Ovary (tissue), 3 donors: ENCODE measurements around the gene ANKRD53.

ENCODE experiments used
- POLR2A ChIP-seq: fragments of 450-650 bp; IDR thresholded peaks from one replicate; pipeline ENCODE4 v1.6.1; 2017; ENCODE audit warnings: antibody characterized with exemption, mild to moderate bottlenecking, moderate library complexity
- TF ChIP-seq, protein P1 (sequence below), 3 donors: fragments of 450-650 bp in 2 of 3; fragments of 200-600 bp in 1 of 3; IDR thresholded peaks; one replicate each; pipeline versions ENCODE4 v1.5.1 to v1.8.0; 2016 to 2022; ENCODE audit warnings: antibody characterized with exemption in 3 of 3, mild to moderate bottlenecking in 1 of 3
- donor health status: DM: no; HTN: no; CAD: no.

DNA sequence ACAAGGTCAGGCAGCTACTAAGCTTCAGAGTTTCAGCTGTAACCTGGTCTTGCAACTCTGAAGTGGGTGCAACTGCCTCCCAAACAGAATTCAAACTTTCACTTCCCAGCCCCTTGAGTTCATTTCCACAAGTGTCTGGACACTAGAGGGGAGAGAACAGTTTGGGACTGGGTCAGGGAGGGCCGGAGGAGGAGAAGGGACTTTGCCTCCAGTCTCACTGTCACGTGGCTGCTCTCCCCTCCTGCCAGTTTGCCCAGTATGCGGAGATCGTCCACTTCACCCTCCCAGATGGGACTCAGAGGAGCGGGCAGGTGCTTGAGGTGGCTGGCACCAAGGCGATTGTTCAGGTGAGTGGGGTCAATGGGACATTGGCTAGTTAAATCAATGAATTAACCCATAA lies 20.6 kb upstream of the ANKRD53 start:
- TF ChIP-seq, protein P1, sequence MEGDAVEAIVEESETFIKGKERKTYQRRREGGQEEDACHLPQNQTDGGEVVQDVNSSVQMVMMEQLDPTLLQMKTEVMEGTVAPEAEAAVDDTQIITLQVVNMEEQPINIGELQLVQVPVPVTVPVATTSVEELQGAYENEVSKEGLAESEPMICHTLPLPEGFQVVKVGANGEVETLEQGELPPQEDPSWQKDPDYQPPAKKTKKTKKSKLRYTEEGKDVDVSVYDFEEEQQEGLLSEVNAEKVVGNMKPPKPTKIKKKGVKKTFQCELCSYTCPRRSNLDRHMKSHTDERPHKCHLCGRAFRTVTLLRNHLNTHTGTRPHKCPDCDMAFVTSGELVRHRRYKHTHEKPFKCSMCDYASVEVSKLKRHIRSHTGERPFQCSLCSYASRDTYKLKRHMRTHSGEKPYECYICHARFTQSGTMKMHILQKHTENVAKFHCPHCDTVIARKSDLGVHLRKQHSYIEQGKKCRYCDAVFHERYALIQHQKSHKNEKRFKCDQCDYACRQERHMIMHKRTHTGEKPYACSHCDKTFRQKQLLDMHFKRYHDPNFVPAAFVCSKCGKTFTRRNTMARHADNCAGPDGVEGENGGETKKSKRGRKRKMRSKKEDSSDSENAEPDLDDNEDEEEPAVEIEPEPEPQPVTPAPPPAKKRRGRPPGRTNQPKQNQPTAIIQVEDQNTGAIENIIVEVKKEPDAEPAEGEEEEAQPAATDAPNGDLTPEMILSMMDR (IDR thresholded peaks at IDR 0.05), result no peak
- no peak for TF ChIP-seq POLR2A
